Measurements from ENCODE around the gene COL4A6. TPM values are rescaled to one million over a fixed set of nuclear protein-coding genes. Genes with fewer than 3 reads are reported as not detected.

Gene COL4A6
- total and polyA plus RNA-seq, 2 of the 4 experiments (the other 2 are of a cell fraction) = 0.36 to 0.74 TPM

DNA sequence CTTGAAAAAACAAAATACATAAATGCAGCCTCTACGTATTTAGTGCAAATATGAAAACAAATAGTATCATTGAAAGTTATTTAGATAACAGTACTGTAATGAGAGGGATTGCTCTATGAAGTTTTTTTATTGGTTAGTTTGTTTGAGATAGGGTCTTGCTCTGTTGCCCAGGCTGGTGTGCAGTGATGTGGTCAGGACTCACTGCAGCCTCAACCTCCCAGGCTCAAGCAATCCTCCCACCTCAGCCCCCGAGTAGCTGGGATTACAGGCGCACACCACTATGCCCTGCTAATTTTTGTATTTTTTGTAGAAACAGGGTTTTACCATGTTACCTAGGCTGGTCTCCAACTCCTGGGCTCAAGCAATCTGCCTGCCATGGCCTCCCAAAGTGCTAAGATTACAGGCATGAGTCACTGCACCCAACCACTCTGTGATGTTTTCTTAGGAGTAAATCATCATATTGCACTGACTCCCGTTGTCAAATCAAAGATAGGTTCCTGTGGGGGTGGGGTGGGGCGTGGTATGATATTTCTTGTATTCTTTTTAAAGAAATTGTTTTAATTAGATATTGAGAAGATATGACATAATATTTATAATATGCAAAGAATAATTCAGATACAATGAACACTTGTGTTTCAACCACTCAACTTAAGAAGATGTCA is 270.9 kb downstream of the COL4A6 start:
- POLR2A ChIA-PET (ENCODE audit: unreplicated experiment) = no interaction called here

More for the DNA sequence above, 270.9 kb downstream of the COL4A6 start:
- Histone ChIP-seq H3K4ac (ENCODE audit: low read depth, low read length) (no peak overlapping the region), H3K4me2 (ENCODE audit: low read depth, low read length) (no peak overlapping the region), H3K23ac (ENCODE audit: low read depth, low read length) (no peak overlapping the region), H3K9me3 (ENCODE audit: control insufficient read depth, insufficient read depth, low read length) (no peaks in the 10 kb centered on the region), H2AK5ac (ENCODE audit: low read depth, low read length) (no peak overlapping the region), H4K5ac (ENCODE audit: low read depth, low read length) (no peak overlapping the region), H3K56ac (ENCODE audit: extremely low read depth, insufficient read depth, low read length) (no peak overlapping the region), H3K9me1 (ENCODE audit: insufficient read depth, low read length) (no peaks in the 10 kb centered on the region; the same call in 1 of the 2 replicates), H4K20me1 (ENCODE audit: insufficient read depth, low read length) (no peaks in the 10 kb centered on the region), H2AFZ (replicated peaks; ENCODE audit: low read length, poor library complexity) (no peak overlapping the region), H3K79me1 (ENCODE audit: low read depth in 1 of 2, low read length in 2 of 2) (no peaks in the 10 kb centered on the region), H3K27me3 (ENCODE audit: control insufficient read depth, insufficient read depth, low read length) (peaks cover 6% of the 10 kb centered on the region; the same call in 1 of the 2 replicates), H4K8ac (ENCODE audit: low read depth in 2 of 2, low read length in 2 of 2) (no peak overlapping the region), H3K14ac (replicated peaks; ENCODE audit: low read depth, low read length) (no peak overlapping the region), H2BK120ac (ENCODE audit: low read depth, low read length) (no peak overlapping the region), H3K36me3 (ENCODE audit: control insufficient read depth, insufficient read depth, low read length) (no peaks in the 10 kb centered on the region), H2BK15ac (ENCODE audit: low read depth, low read length) (no peak overlapping the region), H2BK20ac (ENCODE audit: low read depth, low read length) (no peak overlapping the region), H3K18ac (ENCODE audit: low read depth, low read length) (no peak overlapping the region), H3K4me1 (ENCODE audit: control insufficient read depth, insufficient read depth, low read length) (no peaks in the 10 kb centered on the region; the same call in 1 of the 2 replicates), H2BK5ac (ENCODE audit: low read depth, low read length, poor library complexity, severe bottlenecking) (no peak overlapping the region), H3K4me3 (ENCODE audit: insufficient read depth, low read depth, low read length) (no peak overlapping the region), H3K9ac (ENCODE audit: low read depth, low read length) (no peak overlapping the region), H2AK9ac (replicated peaks; ENCODE audit: low read depth, low read length, poor library complexity) (no peak overlapping the region), H4K91ac (ENCODE audit: insufficient read depth, low read depth, low read length) (no peak overlapping the region), H3K27ac (ENCODE audit: insufficient read depth, low read length) (no peak overlapping the region)
- no peak for ATAC-seq (ENCODE audit: low read depth)
- CTCF ChIA-PET = no interaction called here
- BruUV-seq (replicated peaks) = no TSS peak
- in situ Hi-C loops (cut with MboI; ENCODE audit: low sequenced_read_pairs) (no loop called here), intact Hi-C loops (cut with micrococcal nuclease) (loop anchor here (10.0 kb wide), 1 partner anchor 137 kb away; no protein-coding TSS in a partner anchor), dilution Hi-C loops (cut with HindIII; ENCODE audit: low sequenced_read_pairs, unreplicated experiment) (no loop called here)
- DNase-seq = peak; percentile 29
- TF ChIP-seq POLR2A (IDR thresholded peaks at IDR 0.05; ENCODE audit: low read depth, low read length) = no peak
- no CpG with 5 or more reads among the region's 5 CpGs for WGBS, 2 experiments (ENCODE audit: extremely low coverage in 2 of 2, insufficient read length in 1 of 2)
